NCI-H446 treated with DMSO at 0.1 percent for 48 hours (cell line): Measurements from ENCODE around the gene WT1.
"Not testable (repeated sequence)": the region's sequence is repeated elsewhere in the genome, so short reads cannot be mapped to it uniquely, and the experiment has no call there.

ENCODE experiments used
- DNase-seq: peaks from one replicate; lab custom pipeline; 2025; lab: John Stamatoyannopoulos, UW

Gene WT1

GRCh38 chr11:32435511-32435941 lies at the start of gene WT1:
Gene WT1, minus strand, starts transcription at chr11:32435539.
- no peak for DNase-seq

- DNase-seq = no peak
Measured at GRCh38 chr11:32479291-32479690, 44.0 kb upstream of the WT1 start.

DNA sequence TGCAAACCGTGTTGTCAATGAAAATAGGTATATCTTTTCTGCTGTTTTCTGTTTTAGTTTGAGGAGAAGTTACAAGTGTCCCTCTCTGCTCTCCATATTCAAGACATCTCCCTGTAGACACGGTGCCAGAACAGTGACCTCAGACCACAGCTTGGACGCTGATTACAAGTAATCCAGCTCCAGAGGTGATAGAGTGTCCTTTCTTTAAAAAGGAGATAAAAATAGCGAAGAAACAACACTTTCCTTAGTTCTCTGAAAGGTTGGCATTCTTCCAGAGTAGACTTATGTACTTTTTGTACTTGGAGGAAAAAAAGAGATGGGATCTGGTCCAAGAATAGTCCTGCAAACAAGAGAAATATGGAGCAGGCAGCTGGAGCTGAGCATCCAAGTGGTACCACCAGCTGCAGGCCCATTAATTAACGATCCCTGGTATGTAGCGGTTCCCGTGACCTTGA lies 43.0 kb upstream of the WT1 start:
- no peak for DNase-seq

DNA sequence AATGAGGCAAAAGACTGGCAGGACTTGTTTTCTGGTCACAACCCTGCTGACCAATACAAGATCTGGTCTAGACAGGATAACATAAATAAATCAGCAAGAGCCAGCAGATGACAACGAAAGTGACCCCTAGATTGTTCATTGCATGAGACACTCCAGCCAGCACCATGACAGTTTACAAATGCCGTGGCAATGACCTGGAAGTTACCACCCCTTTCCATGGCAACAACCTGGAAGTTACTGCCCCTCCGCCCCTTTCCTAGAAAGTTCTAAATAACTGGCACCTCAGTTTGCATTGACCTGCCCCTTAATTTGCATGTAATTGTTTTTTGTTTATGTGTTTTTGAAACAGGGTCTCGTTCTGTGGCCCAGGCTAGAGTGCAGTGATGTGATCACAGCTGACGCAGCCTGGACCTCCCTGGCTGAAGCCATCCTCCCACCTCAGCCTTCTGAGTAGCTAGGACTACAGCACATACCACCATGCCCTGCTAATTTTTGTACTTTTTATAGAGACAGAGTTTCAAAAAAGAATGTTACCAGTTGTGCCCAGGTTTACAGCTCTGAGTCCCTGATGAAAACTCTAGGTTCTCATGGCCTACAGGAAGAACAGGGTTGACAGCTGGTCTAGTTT lies 38.1 kb upstream of the WT1 start:
- DNase-seq = no peak

DNA sequence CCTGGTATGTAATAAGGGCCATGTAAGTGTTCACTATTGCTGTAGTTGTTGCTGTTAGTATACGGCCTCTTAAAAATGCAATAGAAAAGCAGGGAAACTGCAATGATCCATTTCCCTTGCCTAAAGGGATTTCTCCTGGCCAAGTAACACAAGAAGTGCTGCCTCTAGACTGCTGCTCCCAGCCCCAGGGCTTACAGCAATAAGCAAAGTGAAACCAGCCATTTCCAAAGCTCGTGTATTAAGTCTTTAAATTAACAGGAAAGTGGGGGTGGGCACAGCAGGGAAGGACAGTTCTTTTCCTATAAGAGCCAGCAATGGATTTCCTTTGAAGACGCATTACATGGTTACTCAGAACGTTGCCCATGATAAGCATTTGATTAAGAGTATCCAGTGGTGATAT lies 36.9 kb upstream of the WT1 start:
- DNase-seq = no peak

DNA sequence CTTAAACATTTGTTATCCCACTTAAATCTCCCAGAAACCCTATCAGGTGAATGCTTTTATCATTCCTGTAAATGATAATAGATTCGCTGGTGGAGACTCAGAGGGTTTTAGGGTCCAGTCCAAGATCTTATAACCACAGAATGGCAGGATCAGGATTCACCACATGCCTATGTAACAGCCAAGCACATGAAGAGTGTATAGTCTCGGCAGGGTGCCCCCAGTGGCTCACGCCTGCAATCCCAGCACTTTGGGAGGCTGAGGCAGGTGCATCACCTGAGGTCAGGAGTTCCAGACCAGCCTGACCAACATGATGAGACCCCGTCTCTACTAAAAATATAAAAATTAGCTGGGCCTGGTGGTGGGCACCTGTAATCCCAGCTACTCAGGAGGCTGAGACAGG lies 36.2 kb upstream of the WT1 start:
- DNase-seq = not testable (repeated sequence)

- no peak for DNase-seq
Measured at GRCh38 chr11:32469791-32470190, 34.5 kb upstream of the WT1 start.

- DNase-seq = no peak
Measured at GRCh38 chr11:32466279-32466915, 31.1 kb upstream of the WT1 start.

DNA sequence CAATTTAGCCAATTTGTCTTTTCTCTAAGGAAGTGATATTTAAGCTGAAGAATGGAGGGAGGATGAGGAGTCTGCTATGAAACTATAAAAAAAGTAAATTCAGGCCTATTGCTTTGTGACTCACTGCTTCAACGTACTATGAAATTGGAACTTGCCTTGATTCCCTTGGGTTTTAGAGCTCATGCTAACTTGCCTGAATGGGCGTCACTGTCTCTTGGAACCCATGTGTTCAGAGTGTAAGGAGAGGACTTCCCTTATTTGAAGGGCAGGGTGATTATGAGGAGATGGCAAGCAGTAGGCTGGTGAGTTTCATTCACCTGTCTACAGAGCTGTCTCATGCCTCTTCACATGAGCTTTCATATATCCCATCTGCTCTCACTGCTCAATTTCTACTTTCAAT lies 28.7 kb upstream of the WT1 start:
- DNase-seq = no peak

DNA sequence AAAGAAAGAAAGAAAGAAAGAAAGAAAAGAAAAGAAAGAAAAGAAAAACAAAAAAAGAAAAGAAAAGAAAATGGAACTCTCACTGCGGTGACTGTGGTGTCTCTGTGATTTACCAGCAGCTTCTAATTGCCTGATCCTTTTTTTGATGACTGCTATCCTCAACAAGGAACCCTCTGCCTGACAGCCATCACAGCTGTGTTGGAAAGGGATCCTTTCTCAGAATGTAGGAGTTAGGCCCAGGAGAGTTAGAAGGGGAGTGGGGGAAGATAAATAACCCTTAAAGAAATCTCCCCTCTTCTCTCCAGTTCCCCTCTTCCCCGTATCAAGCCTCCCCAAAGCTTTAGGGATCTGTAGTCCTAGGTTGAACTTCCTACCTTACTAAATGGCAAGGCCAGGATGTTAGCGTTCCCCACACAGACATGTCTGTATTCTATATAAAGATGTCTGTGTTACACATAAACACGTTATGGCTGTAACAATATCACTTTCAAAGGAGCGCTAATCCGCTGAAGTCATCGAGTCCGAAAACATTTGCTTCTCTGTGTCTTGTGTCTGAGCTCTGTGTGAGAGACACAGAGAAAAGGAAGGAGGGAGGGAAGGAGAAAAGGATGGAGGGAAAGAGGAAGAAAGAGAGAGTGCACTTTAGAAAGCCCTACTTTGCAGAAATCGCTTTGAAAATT lies 26.8 kb upstream of the WT1 start:
- DNase-seq = no peak

GRCh38 chr11:32456864-32457263 lies 21.5 kb upstream of the WT1 start:
- no peak for DNase-seq

- DNase-seq = no peak
Measured at GRCh38 chr11:32454993-32455392, 19.7 kb upstream of the WT1 start.

- no peak for DNase-seq
Measured at GRCh38 chr11:32451808-32452207, 16.5 kb upstream of the WT1 start.

DNA sequence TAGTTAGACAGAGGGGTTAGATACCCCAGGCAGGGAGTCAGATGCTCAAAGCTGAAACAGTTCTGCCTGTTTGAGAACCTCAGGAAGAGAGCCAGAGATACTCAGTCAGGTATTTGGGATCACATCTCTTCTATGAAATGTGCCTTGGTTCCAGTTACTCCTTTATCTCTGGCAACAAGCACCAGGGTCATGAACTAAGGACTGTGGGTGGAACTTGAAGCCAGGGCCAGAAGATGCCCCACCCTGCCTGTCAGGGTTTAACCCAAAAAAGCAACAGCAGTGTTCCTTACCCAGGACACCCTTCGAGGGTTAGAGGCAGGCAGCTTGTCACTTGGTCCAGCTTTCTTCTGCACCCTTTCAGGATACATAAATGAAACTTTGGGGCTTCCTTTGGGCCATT lies 15.0 kb upstream of the WT1 start:
- DNase-seq = no peak

- no peak for DNase-seq
Measured at GRCh38 chr11:32448232-32448631, 12.9 kb upstream of the WT1 start.

GRCh38 chr11:32447252-32447651 lies 11.9 kb upstream of the WT1 start:
- no peak for DNase-seq

DNA sequence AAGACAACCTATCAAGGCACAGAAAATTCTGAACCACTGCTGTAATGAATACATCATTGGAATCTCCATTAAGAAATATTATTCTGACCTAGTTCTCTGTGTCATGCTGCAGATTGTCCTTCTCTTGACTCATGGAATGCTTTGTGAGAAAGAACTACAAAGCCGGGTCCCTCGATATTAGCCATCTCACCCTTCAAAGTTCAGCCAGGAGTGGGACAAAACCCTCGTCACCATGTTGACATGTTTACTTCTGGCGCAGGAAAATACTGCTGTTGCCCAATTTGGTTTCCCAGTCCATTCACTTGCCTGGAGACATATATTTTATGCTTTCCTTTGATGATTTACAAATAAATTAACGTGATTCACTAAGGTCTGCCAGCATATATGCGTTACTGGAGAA lies 10.9 kb upstream of the WT1 start:
- no peak for DNase-seq

DNA sequence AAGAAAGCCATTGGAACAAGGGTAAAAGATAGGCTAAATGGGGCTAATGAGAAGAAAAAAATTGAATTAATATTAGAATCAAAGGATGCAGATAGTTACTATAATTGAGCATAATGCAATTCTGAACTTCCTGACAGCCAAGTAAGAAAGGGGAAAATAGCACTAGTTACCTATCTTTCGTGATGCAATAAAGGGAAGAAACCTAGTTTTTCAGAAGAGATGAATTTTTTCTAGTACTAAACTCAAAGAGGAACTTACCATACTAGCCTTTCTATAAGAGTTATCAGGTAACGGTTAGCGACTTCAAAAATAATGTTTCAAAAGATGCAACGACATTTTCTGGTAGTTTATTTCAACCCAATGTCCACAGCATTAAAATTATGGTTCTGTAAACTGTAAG lies 8.8 kb upstream of the WT1 start:
- no peak for DNase-seq

GRCh38 chr11:32440916-32441315 lies 5.6 kb upstream of the WT1 start:
- DNase-seq = no peak

DNA sequence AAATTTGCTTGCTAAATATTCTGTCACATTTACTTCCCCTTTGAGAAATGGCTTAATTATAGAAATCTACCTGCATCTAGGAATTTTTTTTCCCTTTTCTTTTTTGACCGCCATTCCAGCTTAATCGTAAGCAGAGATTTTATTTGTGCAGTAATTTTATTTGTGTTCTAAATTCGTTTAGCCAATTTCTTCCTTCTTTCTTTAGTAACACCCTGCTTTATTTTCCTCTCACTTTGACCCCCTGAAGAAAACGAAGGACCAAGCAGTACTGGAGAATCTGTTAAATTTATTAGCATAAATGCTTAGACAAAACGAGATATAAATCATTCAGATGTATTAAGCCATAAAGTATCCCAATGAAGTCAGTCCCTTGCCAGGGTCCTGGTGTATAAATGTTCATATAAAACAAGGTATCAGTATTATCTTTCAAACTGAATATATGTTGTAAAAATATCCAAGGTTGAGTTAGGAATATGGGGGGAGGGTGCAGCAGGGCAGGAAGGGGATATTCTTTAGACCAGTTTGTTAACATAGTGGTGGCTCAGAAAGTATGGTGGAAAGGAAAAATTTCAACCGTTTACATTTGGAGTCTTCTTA lies 5.1 kb upstream of the WT1 start:
- no peak for DNase-seq

DNA sequence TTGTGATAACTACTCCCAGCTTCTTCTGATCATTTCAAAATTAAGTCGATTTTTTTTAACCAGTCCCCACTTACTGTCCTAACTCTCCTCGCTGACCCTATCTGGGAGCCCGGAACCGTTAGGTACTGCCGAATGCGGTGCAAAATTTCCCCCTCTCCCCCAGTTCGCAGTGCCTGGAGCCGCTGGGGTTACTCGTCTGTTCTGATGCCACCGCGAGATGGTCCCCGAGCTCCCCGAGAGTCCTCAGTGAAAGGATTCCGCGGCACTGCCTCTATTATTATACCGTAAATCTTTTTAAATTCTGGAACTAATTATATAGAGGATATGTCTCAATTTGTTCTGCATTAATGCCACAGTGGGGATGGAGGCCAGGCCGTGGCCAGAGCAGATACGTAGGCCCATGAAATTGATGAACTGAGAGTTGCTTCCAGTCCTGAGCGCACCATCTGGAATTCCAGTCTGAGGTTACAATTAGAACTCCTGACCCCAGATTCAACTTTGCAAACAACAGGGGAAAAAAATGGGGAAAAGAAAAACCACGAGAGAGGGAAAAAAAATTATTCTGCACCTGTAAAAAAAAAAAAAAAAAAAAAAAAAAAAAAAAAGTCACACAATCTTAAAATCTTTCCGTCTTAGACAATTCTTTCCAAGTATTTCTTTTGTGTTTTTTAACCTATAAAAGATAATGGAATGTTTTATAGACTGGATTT lies 4.3 kb upstream of the WT1 start:
- DNase-seq = no peak

- no peak for DNase-seq
Measured at GRCh38 chr11:32438866-32439489, 3.6 kb upstream of the WT1 start.
